GM12864 (cell line): ENCODE results near the gene RIMS3.
A peak's percentile ranks its signal among the peaks of the same experiment; 100 is the strongest.

Experiments
- DNase-seq: peaks from one replicate; pipeline ENCODE4 v3.0.0-alpha.2; 2011; ENCODE audit warnings: low read depth
- H3K4me3 ChIP-seq: 2 replicates; pipeline ENCODE4 v1.5.1; 2011; ENCODE audit warnings: mild to moderate bottlenecking, low read depth, low read length, control low read depth
- CTCF ChIP-seq: IDR thresholded peaks from 2 replicates; pipeline ENCODE4 v1.5.1; 2011; ENCODE audit warnings: low read depth, mild to moderate bottlenecking, moderate library complexity, low read length, control low read depth, inconsistent platforms; ENCODE audit errors: missing control alignments

Gene RIMS3

GRCh38 chr1:40699787-40700186 is 34.3 kb upstream of the RIMS3 start:
- TF ChIP-seq CTCF, result no peak
- peak overlapping the region; percentile 29; the same call in 1 of the 2 replicates for H3K4me3 ChIP-seq
- peak; percentile 67 for DNase-seq

GRCh38 chr1:40697436-40697835 is 32.0 kb upstream of the RIMS3 start:
- H3K4me3 ChIP-seq, result peak overlapping the region; percentile 1; the same call in 1 of the 2 replicates
- DNase-seq, result no peak
- TF ChIP-seq CTCF, result no peak

GRCh38 chr1:40696294-40696693 is 30.8 kb upstream of the RIMS3 start:
- no peak overlapping the region for H3K4me3 ChIP-seq
- TF ChIP-seq CTCF, result no peak
- DNase-seq, result no peak

- DNase-seq, result no peak
- H3K4me3 ChIP-seq, result peak overlapping the region; percentile 7; the same call in 1 of the 2 replicates
- no peak for TF ChIP-seq CTCF
These were observed 28.9 kb upstream of the RIMS3 start for GRCh38 chr1:40694353-40694874.

- H3K4me3 ChIP-seq, result peak overlapping the region; percentile 99; the same call in 1 of the 2 replicates
- TF ChIP-seq CTCF, result no peak
- DNase-seq, result no peak
These were observed 27.9 kb upstream of the RIMS3 start for GRCh38 chr1:40693425-40693824.

- TF ChIP-seq CTCF, result no peak
- no peak for DNase-seq
- peak overlapping the region; percentile 99 for H3K4me3 ChIP-seq
These were observed 27.0 kb upstream of the RIMS3 start for GRCh38 chr1:40692429-40692895.
